Mesothelial cell of epicardium (in vitro differentiated cells): ENCODE measurements around the gene TOM1L2. TPM values are rescaled to one million over a fixed set of nuclear protein-coding genes. Genes with fewer than 3 reads are reported as not detected.

Source experiments
- DNase-seq, 2 experiments: peaks; one replicate each; pipeline ENCODE4 v3.0.0; 2021; ENCODE audit warnings: low spot score in 2 of 2; ENCODE audit not compliant: unreplicated experiment in 2 of 2
- H3K27ac Mint-ChIP-seq: 2 replicates; pipeline ENCODE4 v1.8.0; 2021; ENCODE audit warnings: mixed read lengths
- H3K27me3 Mint-ChIP-seq: 2 replicates; pipeline ENCODE4 v1.8.0; 2021; ENCODE audit warnings: low read depth, mixed read lengths
- H3K36me3 Mint-ChIP-seq: 2 replicates; pipeline ENCODE4 v1.8.0; 2021; ENCODE audit warnings: mixed read lengths
- H3K4me1 Mint-ChIP-seq: 2 replicates; pipeline ENCODE4 v1.8.0; 2021; ENCODE audit warnings: mixed read lengths
- H3K4me3 Mint-ChIP-seq: 2 replicates; pipeline ENCODE4 v1.8.0; 2021; ENCODE audit warnings: mild to moderate bottlenecking, moderate library complexity, mixed read lengths
- H3K9me3 Mint-ChIP-seq: 2 replicates; pipeline ENCODE4 v1.8.0; 2021; ENCODE audit warnings: mixed read lengths
- CTCF ChIP-seq: fragments of 200-600 bp; sonication (generic); IDR thresholded peaks from one replicate; pipeline ENCODE4 v1.5.0; 2021; ENCODE audit warnings: antibody characterized with exemption; ENCODE audit not compliant: unreplicated experiment
- total RNA-seq: library from RNA; stranded (reverse); gene quantifications from 3 replicates; pipeline ENCODE4 v1.2.1, GENCODE V29; 2021

The TOM1L2 gene
- total RNA-seq, 1 donor from 2014 or later, result 126 TPM

GRCh38 chr17:17994271-17995069, 22.3 kb upstream of the TOM1L2 start:
- H3K27ac Mint-ChIP-seq, result peak overlapping the region; percentile 68
- no peaks in the 10 kb centered on the region for H3K9me3 Mint-ChIP-seq
- peaks cover 16% of the 10 kb centered on the region for H3K4me1 Mint-ChIP-seq
- H3K27me3 Mint-ChIP-seq, result no peaks in the 10 kb centered on the region
- H3K36me3 Mint-ChIP-seq, result no peaks in the 10 kb centered on the region
- H3K4me3 Mint-ChIP-seq, result no peak overlapping the region
- TF ChIP-seq CTCF, result no peak
- DNase-seq, result no peak

GRCh38 chr17:17993852-17994251, 21.7 kb upstream of the TOM1L2 start:
- Mint-ChIP-seq H3K9me3 (no peaks in the 10 kb centered on the region), H3K36me3 (no peaks in the 10 kb centered on the region), H3K4me1 (peaks cover 16% of the 10 kb centered on the region), H3K27ac (no peak overlapping the region), H3K4me3 (no peak overlapping the region), H3K27me3 (no peaks in the 10 kb centered on the region)
- TF ChIP-seq CTCF, result no peak
- DNase-seq, result no peak

GRCh38 chr17:17993366-17993765, 21.2 kb upstream of the TOM1L2 start:
- Mint-ChIP-seq H3K27ac (peak overlapping the region; percentile 39), H3K4me1 (peaks cover 16% of the 10 kb centered on the region)
- DNase-seq, result no peak

GRCh38 chr17:17990282-17990681, 18.1 kb upstream of the TOM1L2 start:
- no peaks in the 10 kb centered on the region for H3K9me3 Mint-ChIP-seq
- DNase-seq, result no peak
- no peak overlapping the region for H3K4me3 Mint-ChIP-seq
- no peaks in the 10 kb centered on the region for H3K27me3 Mint-ChIP-seq
- no peak overlapping the region for H3K27ac Mint-ChIP-seq
- H3K36me3 Mint-ChIP-seq, result no peaks in the 10 kb centered on the region
- no peak for TF ChIP-seq CTCF
- peaks cover 16% of the 10 kb centered on the region for H3K4me1 Mint-ChIP-seq

More at GRCh38 chr17:17993366-17993765, 21.2 kb upstream of the TOM1L2 start:
- H3K27me3 Mint-ChIP-seq, result no peaks in the 10 kb centered on the region
- H3K4me3 Mint-ChIP-seq, result no peak overlapping the region
- no peak for TF ChIP-seq CTCF
- no peaks in the 10 kb centered on the region for H3K36me3 Mint-ChIP-seq
- no peaks in the 10 kb centered on the region for H3K9me3 Mint-ChIP-seq

- TF ChIP-seq CTCF, result no peak
- no peak overlapping the region for H3K4me3 Mint-ChIP-seq
- H3K4me1 Mint-ChIP-seq, result peaks cover 10% of the 10 kb centered on the region
- H3K36me3 Mint-ChIP-seq, result no peaks in the 10 kb centered on the region
- H3K9me3 Mint-ChIP-seq, result no peaks in the 10 kb centered on the region
- no peaks in the 10 kb centered on the region for H3K27me3 Mint-ChIP-seq
- no peak overlapping the region for H3K27ac Mint-ChIP-seq
- DNase-seq, result no peak
These were observed 17.4 kb upstream of the TOM1L2 start for GRCh38 chr17:17989618-17990017.
